NB4 (cell line): ENCODE results near the gene ABHD18.
"Not testable (repeated sequence)": the region's sequence is repeated elsewhere in the genome, so short reads cannot be mapped to it uniquely, and the experiment has no call there.

Experiments used
- DNase-seq: peaks from one replicate; pipeline ENCODE4 v3.0.0; 2010; ENCODE audit warnings: low read depth
- H3K4me3 ChIP-seq: one replicate; pipeline ENCODE4 v1.5.1; 2011; ENCODE audit warnings: mild to moderate bottlenecking, low read depth, low read length, moderate library complexity
- CTCF ChIP-seq: IDR thresholded peaks from one replicate; pipeline ENCODE4 v1.5.1; 2012; ENCODE audit warnings: low read depth, low read length
- MAX ChIP-seq: IDR thresholded peaks from 2 replicates; pipeline ENCODE4 v1.6.1; 2011; ENCODE audit warnings: low read depth, low read length
- MYC ChIP-seq: IDR thresholded peaks from 2 replicates; pipeline ENCODE4 v1.6.1; 2011; ENCODE audit warnings: low read depth, low read length
- POLR2A ChIP-seq: IDR thresholded peaks from 2 replicates; pipeline ENCODE4 v1.6.1; 2011; ENCODE audit warnings: mild to moderate bottlenecking; ENCODE audit not compliant: insufficient read length; ENCODE audit errors: extremely low read depth

The ABHD18 gene

GRCh38 chr4:128009428-128009827 lies 44.2 kb downstream of the ABHD18 start:
- TF ChIP-seq POLR2A, result no peak
- TF ChIP-seq CTCF, result no peak
- TF ChIP-seq MYC, result no peak
- no peak for TF ChIP-seq MAX
- no peak for DNase-seq
- no peak overlapping the region for H3K4me3 ChIP-seq

- no peak for DNase-seq
- no peak for TF ChIP-seq MAX
- TF ChIP-seq CTCF, result no peak
- no peak for TF ChIP-seq MYC
- no peak for TF ChIP-seq POLR2A
These were observed 60.1 kb downstream of the ABHD18 start for GRCh38 chr4:128025319-128025718.

GRCh38 chr4:128029907-128030306 lies 64.7 kb downstream of the ABHD18 start:
- no peak for DNase-seq
- H3K4me3 ChIP-seq, result no peak overlapping the region
- TF ChIP-seq MAX (no peak), MYC (no peak), POLR2A (no peak), CTCF (no peak)

More at GRCh38 chr4:128025319-128025718, 60.1 kb downstream of the ABHD18 start:
- no peak overlapping the region for H3K4me3 ChIP-seq

- no peak for TF ChIP-seq CTCF
- no peak for TF ChIP-seq POLR2A
- TF ChIP-seq MAX, result no peak
- no peak for TF ChIP-seq MYC
- H3K4me3 ChIP-seq, result no peak overlapping the region
- no peak for DNase-seq
These were observed 66.7 kb downstream of the ABHD18 start for GRCh38 chr4:128031756-128032384.

GRCh38 chr4:128039568-128039967 lies 74.4 kb downstream of the ABHD18 start:
- DNase-seq, result no peak
- TF ChIP-seq CTCF, result no peak
- TF ChIP-seq MYC, result no peak
- H3K4me3 ChIP-seq, result no peak overlapping the region

GRCh38 chr4:128047019-128047418 lies 81.8 kb downstream of the ABHD18 start:
- H3K4me3 ChIP-seq, DNase-seq: not testable (repeated sequence)

- H3K4me3 ChIP-seq, DNase-seq: not testable (repeated sequence)
These were observed 82.3 kb downstream of the ABHD18 start for GRCh38 chr4:128047514-128047913.
